Activated CD4-positive, alpha-beta T cell treated with anti-CD3 and anti-CD28 coated beads for 24 hours (primary cell): ENCODE measurements around the gene CYSRT1.

Experiments used
- DNase-seq, 2 donors: peaks; one replicate each; pipeline ENCODE4 v3.0.0-alpha.2; 2020; ENCODE audit warnings: low read depth in 2 of 2

Gene CYSRT1

GRCh38 chr9:137270929-137271695 lies 46.1 kb downstream of the CYSRT1 start:
- DNase-seq = no peak

DNA sequence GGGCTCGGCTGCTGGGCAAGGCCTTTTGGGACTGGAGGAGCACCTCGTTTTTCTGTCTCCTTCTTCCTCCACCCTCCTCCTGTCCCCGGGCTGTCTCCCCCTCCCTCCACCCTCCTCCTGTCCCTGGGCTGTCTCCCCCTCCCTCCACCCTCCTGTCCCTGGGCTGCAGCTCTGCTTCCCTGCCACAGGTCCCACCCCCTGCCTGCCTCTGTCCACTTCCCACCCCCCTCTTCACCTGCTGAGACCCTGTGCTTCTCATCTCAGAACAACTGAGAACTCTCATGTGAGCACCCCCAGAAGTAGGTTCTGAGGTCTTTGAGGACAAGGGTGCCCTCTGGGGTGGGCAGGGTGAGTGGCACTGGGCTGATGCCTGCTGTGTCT lies 46.7 kb downstream of the CYSRT1 start:
- no peak for DNase-seq

GRCh38 chr9:137272241-137273094 lies 47.5 kb downstream of the CYSRT1 start:
- no peak for DNase-seq

DNA sequence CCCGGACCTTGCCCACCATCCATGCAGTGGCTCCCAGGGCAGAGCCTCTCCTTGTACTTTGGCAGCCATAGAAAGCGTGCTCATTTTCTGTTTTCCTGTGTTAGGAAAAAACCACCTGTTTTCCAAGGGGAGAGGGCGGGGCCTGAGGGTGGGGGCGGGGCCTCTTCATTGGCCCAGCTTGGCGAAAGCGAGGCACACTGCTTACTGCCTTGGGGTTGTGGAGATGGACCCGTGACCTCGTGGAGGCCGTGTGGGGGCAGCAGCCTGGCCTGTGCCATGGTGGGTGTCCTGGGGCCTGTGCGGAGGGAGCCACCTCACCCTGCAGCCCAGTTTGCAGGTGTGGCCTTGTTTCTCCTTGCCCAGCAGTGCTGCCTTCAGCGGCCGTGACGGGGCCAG lies 48.1 kb downstream of the CYSRT1 start:
- no peak for DNase-seq

DNA sequence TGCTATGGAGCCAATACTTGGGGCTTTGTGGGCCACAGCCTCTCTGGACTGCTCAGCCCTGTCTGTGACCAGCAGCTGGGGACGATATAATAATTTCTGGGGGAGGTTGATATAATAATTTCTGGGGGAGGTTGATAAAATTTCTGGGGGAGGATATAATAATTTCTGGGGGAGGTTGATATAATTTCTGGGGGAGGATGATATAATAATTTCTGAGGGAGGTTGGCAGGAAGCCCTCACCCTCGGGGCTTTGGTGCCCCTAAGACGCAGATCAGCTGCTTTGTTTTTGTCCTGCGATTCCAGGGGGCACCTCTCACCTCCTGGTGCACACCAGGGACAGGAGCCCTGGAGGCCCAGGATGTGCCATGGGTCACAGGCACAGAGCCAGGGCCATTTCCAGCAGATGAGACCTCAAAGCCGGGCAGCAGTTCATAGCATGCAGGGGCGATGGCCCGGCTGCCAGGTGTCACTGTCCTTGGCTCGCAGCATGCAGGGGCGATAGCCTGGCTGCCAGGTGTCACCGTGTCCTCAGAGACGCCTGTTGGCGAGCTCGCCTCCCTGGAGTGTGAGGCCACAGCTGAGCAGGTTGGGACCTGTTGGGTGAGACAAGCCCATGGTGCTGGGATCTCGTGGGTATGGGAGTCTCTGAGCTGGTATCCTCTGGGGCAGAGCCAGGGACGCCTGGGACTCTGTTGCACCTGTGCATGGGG lies 48.8 kb downstream of the CYSRT1 start:
- DNase-seq = no peak

DNA sequence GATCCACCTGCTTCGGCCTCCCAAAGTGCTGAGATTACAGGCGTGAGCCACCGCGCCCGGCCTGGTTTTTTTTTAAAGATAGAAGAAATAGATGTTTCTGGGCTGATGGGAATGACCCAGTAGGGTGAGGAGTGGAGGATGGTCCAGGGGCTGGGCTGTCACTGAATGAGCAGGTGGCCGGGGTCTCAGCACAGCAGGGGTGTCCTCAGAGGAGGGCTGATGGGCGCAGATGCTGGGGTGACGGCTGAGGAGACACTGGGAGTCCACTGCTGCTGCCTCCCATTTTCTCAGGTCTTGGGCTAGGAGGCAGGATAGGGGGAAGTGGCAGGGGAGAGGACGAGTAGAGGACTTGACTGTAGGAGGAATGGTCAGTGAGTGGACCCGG lies 50.2 kb downstream of the CYSRT1 start:
- DNase-seq = no peak
